DMS114 treated with DMSO at 0.1 percent for 48 hours (cell line): ENCODE measurements around the gene HOTAIR.

Source experiments
- DNase-seq: peaks from one replicate; lab custom pipeline; 2025; ENCODE audit not compliant: unreplicated experiment; lab: John Stamatoyannopoulos, UW

Gene HOTAIR

DNA sequence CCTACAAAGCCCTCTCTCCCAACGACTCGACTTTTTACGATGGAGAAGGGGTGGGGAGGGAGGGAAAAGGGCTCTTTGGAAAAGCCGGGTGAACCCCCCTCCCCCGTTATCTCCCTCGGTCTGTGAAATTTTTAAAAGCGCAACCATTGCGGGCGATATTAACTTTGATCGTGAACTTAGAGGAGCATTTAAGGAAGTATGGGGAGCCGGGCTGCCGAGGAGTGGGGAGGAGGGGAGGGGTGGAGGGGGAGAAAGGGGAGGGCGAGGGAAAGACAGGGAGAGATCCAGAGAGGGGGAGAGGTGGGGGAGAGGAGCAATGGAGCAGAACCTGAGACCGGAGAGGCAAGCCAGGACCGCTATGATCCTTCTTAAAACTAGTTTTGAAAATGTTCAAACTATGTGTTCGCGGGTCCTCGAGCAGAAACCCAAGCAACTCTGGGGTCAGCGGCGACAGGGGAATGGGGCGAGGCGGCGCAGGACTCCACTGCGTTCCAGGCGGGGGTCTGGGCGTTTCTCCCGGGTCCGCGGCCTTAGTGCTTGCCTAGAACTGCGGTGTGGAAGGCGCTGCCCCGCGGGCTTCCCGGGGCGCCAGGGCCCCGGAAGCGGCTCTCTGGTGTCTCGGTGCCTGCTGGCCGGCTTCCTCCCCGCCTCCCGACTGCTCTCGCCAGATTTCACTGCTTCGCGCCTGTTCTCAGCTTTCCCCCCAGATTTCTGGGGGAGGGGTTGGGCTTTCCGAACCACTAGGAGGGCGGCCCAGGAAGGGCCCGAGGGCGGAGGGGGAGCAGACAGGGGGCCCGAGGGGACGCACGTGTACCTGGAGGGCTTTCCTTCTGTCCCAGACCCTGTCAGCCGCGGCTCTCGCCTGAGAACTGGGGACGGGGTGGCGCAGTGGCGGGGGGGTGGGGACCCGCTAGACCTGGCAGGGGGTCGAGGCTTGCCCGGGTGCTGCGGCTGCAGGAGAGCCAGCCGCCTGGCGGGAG lies at the start of gene HOTAIR:
TSS of gene HOTAIR (minus strand) at position 871 of the 980 bp plus-strand sequence.
- peak; percentile 33 for DNase-seq

DNA sequence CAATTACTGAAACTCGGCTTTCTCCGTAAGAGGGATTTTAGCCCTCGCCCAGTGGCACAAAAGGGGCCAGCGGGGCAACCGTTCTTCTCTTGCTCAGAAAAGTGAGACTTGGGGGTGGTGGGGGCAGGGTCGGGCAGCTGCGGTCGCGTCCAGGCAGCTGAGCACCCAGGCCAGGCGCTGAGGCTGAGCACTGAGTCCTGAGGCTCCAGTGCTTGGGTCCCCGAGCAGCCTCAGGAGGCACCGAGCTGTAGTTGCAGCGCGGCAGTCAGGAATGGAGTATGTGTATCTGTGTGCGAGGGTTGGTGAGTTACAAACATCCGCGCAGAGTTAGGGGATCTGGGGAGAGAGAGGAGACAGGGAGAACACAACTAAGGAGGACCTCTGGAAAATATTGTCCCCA lies 49.4 kb upstream of the HOTAIR start:
- no peak for DNase-seq

DNA sequence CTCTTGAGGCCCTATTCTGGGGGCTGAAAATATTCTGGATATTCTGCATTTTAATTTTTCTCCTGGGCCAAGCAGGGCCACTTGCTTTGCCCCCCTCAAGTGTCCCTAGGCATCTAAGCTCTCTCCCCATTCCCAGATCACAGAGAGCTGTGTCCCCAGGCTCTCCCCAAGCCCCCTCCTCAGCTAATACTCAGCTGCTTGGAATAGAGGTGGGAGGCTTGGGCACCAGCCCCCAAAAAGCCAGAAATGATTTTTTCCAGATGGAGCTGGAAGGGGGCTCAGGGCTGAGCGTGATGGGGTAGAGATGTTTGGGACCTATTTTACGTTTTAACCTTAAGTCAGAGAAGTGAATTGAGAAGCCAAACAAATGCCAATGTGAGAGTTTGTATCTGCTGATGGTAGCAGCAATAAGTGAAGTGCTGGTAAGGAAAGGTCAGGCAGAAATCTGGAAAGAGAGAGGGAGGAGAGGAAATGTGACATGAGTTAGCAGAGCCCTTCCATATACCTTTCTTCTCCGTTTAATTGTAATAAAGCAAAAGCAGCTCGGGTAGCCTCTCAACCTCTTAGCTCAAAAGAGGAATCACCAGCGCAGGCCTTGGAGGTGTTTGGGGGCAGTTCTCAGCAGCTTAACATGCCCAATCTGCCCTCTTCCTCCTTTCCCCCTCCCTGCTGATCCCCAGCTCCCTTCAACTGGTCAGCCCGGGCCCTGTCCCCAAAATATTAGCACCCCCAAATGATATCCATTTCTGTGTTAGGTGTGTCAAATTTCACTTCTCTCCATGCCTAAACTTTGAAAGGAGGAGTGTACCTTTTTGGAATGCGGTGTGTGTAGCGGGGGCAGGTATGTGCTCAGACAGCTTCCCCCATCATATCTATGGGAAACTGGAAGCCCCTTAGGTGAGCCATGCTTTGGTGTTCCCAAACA lies 48.5 kb upstream of the HOTAIR start:
- DNase-seq = no peak

DNA sequence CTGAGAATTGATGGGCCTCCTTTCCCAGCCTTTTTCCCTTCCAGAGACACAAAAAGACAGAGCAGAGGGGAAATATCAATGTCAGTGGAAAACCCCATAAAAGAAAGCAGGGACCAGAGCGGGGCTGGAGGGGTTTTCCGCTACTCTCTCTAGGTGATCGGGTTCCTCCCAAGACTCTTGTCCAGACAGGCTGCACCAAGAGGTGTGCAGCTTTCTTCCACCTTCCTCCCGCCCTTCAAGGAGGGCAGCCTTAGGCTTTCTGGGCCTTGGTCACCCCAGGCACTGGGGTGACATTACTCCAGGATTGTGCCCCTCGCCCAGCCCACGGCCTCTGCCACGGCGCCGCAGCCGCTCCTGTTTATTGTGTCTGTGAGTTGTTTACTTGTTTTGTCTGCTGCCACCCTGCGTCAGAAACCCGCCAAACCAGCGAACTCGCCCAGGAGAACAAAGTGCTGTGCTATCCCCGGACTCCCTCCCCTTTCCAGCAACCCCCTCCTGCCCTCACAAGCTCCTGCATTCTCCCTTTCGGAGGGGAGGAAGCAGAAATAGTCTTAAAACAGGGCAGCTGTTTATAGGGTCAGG lies 46.8 kb upstream of the HOTAIR start:
- peak; percentile 75 for DNase-seq

DNA sequence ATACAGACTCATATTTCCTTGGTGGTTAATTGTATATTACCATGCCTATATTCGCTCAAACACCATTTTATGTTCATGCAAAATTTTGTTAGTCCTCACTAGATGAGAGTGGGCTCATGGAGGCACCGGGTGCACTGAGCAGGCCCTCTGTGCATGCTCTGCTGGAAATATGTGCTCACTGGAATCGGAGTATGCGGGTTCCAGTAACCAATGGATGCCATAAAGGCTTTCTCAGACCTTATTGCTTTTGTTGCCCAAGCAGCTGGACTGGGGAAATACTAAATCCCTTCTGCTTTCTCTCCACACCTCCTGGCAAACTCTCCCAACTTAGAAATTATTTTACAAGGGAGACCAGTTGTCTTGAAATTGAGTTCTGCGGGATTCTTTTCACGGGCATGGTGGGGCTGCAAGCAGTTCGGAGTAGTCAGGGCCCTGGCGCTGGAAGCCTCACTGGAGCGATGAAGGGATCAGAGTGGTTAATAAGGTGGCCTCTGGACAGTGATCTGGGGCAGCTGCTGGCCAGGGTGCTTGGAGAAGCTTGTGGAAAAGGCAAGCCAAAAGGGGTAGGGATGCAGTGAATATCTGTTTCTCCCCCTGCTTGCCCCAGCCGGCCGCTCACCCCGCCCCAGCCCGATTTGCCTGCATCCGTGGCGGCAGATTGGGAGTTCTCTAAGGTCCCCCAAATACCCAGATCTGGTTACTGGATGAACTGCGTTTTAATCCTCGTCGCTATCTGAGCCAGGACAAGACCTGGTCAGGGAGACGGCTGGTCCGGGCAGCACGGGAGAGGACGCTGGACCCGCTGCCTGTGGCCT lies 46.0 kb upstream of the HOTAIR start:
- peak; percentile 55 for DNase-seq

DNA sequence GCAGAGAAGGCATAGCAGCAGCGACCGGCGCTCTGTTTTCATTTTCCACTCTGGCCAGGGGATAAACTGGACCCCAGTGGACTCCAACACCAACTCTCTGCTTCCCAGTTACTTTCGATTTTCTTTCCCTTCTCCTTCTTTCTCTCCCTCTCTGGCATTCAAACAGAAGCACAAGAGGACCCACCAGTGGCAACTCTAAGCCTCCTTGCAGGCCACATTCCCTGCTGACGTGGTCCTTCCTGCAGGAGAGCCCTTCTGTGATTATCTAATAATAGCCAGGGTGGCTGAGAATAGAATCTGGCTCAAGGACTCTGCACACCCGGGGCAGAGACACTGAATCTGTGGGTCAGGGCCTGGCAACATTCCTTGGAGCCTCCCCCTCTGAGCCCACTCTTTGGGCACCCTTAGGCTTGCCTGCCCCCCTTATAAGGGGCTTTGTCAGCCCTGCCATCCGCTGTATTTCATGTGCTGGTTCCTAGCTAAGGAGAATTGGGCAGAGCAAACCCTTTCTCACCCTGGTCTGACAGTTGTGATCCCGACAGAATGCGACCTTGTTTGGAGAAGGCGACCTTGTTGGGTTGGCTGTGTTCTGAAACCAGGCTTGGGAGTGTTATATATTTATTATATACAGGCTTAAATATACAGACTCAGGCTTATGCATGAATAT lies 45.3 kb upstream of the HOTAIR start:
- DNase-seq = no peak

DNA sequence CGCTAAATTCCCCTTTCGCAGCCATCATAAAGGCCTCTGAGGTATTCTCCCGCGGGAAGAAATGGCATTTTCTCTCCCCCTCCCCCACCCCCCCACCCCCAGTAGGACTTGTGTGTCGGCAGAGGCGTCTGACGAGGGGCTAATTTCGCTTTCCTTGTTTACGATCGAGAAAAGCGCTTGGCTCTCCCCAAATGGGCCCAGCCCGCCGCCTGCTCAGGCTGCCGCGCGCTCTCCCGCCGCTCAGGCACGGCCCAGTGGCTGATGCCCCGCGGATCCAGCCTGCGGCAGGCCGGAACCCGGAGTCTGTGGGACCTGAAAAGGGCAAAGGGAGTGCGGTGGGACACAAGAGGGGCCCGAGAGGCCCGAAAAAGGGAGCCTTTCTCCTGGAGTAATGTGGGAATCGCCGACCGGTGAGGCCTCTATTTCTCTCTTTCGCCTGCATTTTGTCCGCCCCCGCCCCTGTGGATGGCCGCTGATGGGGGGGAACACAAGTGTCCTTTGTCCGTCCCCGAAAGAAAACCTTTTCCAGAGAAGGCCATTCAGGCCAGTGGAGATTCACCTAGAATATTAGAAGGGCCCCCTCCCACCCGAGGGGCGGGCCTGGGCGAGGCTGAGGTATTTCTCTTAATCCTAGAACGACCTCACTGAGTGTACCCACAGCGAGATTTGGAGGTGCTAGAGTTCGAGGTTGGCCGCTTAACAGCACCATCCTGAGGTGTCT lies 44.5 kb upstream of the HOTAIR start:
- DNase-seq = no peak

DNA sequence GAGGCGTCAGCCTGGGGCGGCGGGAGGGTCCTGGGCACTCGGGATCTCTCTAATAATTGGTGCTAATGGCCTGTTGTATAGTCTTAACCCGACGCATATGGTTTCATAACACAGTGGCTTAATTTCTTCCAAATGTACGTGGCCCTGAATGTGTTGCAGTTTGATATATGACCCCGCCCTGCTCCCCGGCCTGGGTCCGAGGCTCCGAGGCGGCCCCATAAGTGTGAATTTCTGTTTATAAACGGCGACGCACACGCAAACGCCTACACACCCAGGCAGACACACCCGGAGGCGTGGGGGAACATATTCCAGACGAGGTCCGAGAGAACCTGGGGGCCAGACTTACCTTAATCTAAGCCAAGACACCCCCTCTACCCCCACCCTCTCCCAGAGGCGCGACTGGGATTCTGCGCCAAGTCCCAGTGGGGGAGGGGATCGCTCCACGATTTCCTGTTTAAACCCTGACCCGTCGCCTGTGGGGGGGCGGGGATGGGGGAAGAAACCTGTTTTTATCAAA lies 43.8 kb upstream of the HOTAIR start:
- DNase-seq = no peak

DNA sequence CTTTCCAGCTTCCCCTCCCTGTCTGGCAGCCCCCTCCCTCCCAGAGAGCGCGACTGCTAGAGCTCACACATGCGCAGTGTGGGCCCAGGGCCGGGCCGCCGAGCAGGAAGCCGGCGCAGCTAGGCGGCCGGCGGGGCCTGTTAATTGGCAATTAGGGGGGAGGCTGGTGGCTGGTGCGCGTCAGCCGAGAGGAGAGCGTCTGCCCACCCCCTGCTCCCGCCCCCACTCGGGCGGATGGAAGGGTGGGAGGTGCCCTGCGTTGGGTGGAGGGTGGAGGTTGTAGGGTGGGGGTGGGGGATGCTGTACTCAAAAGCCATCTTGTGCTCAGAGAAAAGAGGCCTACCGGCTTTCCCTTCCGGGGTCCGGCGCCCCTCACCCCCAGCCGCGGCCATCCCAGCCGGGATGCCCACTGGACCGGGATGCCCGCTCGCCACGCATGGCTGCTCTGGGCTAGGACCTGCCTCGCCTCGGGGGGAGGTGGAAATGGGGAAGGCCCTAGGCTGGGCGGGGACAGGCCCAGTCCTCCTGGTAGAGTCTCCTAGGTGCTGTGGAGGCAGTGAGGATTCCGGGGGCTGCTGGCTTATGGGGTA lies 43.2 kb upstream of the HOTAIR start:
- DNase-seq = peak; percentile 91

DNA sequence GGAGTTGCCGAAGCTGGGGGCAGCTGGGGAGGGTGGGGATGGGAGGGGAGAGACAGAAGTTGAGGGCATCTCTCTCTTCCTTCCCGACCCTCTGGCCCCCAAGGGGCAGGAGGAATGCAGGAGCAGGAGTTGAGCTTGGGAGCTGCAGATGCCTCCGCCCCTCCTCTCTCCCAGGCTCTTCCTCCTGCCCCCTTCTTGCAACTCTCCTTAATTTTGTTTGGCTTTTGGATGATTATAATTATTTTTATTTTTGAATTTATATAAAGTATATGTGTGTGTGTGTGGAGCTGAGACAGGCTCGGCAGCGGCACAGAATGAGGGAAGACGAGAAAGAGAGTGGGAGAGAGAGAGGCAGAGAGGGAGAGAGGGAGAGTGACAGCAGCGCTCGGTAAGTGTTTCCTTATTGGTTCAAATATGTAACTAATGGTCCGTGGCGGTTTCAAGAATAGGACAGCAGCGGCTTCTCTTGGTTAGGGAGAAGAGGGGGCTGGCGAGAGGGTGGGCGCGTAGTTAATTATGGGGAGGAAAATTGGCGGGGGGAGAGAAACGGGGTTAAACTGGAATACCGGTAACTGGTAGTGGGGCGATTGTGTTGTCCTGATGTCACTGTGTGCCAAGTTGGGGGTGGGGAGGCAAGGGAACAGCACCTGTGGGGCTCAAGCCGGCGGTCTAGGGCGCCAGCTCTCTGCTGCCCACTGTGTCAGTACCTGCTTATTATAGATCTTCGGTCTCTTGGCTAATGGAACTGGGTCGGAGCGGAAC lies 42.5 kb upstream of the HOTAIR start:
- peak; percentile 81 for DNase-seq

DNA sequence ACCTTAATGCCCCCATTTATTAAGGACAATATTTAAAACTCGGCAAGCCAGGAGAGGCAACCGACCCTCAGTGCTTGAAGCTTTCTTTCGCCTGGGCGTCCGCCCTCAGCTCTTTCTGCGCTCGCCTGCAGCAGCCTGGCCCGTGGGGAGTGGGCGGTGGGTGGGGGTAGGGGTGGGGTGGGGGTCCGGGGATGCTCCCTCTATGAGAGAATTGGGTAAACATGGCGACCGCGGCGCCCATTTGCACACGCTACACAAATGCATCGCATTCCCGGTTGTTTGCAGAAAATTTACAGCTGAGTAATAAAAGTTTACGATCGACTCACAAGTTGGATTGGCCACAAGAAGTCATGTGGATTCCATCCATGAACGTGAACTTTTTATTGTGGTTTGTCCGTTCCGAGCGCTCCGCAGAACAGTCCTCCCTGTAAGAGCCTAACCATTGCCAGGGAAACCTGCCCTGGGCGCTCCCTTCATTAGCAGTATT lies 41.8 kb upstream of the HOTAIR start:
- DNase-seq = peak; percentile 93

DNA sequence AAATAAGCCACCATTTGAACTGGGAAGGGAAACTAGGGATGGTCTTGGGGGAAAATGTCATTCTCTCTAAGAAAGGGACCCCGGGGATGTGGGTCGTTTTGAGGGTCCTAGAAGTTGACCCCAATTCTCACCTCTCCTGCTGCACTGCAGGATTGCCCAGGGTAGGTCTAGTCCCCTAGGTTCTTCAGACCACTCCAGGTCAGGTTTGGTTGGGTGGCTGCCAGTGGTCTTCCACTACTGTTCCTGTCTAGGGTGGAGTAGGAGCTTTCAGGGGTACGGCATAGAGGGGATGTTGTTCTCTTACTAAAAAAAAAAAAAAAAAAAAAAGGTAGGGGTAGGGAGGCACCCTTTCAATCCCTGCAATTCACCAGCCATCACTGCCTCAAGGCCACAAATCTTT lies 41.3 kb upstream of the HOTAIR start:
- no peak for DNase-seq

DNA sequence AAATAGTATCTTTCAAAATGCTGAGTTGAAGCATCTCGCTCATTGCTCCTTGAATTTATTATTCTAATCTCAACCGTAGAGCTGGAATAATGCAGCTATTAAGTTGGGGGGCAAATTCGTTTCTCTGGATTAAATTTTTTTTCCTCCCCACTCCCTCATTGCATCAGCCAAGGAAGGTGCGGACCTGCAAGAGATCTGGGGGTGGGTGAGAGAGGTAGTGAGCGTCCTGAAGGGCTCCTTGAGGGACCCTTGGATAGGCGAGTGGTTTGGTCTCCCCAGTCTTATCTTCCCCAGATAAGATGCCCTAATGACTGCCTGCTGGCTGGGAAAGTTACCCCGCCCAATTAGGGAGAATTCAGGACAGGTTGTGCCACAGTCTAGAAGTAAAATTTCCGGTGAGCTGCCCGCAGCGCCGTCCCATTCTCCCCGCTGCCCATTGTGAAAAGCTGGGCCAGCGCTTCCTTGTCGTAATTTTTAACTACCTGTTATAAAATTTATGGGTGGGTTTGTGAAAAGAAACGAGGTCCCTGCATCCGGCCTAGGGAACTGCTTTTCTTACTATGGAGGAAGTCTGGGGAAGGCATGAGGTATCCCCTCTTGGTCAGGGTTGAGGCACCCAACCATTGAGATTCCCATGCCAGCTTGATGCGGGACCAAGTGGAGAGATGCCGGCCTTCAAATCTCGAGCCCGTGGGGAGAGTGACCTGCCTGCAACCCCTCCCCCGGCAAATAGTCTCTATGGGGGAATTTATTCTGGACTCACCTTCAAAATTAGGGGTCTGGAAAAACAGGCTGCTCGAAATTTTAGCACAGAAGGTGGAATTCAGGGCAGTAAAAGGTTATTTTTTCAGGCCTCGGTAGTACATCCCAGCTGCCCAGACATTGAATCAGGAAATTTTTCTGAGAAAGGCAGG lies 40.5 kb upstream of the HOTAIR start:
- no peak for DNase-seq

DNA sequence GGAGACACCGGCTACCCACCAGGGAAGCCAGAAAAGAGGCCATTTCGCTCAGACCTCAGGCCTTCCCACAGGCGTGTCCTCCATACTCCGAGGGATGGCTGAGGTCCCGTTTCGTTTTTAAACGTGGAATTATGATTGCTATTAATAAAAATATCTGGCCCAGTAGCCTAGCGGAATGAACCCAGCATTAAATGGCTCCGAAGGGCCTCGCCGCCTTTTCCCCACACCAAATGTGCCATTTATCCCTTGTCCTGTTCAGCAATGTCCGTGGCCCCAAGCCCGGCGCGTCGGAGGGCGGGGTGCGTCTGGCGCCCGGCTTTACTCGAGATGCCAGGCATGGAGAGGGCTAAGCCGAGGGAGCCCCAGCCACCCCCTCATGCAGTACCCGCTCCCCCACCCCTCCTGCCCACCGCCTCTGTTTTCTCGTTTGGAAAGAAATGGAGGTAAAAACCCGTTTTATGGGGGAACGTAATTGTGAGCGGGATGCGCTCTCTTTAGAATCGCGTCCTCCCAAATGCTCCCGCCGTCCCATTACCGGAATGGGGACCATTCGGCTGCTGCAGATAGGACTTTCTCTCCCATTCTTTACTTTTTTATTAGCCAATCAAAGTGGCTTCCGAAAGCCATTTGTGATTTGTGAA lies 39.7 kb upstream of the HOTAIR start:
- no peak for DNase-seq

DNA sequence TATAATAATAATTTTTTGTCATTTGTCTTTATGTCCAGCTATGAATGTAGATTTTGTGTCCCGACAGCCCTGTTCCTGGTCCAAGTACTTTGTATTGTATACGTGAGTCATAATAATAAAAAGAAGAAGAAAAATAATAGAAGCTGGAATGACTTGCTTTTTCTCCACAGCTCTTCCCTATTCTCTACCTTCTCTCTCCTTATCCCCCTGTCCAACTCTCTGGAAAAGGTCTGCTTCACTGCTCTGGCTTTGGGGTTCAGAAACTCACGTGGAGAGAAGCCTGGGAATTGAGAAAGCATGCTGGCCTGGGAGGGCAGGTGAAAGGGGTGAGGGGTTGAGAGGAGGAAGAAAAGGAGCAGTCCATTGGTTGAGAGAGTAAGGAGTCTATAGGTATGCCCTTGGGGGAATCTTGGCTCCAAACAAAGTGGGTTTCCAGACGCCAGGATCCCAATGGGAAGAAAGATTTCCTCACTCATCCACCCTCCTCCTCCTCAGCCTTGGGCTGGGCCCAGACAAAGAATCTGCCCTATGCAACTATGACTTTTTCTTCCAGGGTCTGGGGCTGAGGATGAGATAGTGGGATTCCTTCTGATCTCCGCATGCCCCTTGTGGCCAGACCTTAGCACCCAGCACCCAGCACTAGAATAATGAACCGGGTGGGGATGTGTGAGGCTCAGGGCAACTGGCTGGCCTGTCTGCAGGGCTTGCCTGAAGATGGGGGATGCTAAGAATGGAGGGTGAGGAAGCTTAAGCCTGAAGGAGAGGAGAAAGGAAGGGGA lies 38.1 kb upstream of the HOTAIR start:
- peak; percentile 49 for DNase-seq
